Keratinocyte (primary cell): ENCODE results near the gene HES7.

ENCODE experiments used
- CTCF ChIP-seq, 3 experiments: IDR thresholded peaks in 1 of 3; conservative IDR thresholded peaks in 1 of 3; optimal IDR thresholded peaks in 1 of 3; 2 replicates in 2 of 3; 3 replicates in 1 of 3; pipeline versions ENCODE3 to v1.5.1; 2011; ENCODE audit warnings: low read length in 3 of 3, mild to moderate bottlenecking in 3 of 3, moderate library complexity in 2 of 3, control low read depth in 1 of 3, inconsistent platforms in 1 of 3; ENCODE audit not compliant: insufficient read depth in 2 of 3; ENCODE audit errors: extremely low read depth in 1 of 3
- EZH2 ChIP-seq: IDR thresholded peaks from one replicate; pipeline ENCODE4 v1.6.1; 2012; ENCODE audit warnings: inconsistent platforms, mild to moderate bottlenecking, low read length, moderate library complexity

DNA sequence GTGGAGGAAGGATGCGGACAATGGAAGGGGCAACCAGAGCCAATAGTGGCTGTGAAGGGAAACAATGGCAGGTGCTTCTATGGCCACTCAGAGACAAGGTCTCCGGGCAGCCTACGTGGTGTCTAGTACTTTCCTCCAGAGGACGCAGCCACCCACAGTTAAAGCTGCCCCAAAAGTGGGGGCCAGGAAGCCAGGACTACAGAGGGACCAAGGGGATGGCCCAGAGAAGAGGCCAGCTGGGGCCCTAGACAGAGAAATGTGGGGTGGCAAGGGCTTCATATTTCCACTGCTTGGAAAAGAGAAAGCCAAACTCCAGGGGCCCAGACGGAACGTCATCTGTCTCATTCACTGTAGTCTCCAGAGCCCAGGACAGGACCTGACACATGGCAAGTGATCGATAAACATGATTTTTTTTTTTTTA, 29.1 kb upstream of the HES7 start:
- TF ChIP-seq CTCF (optimal IDR thresholded peaks at IDR 0.05 in 1 of 3, IDR thresholded peaks at IDR 0.05 in 1 of 3, conservative IDR thresholded peaks at IDR 0.05 in 1 of 3; ENCODE audit: extremely low read depth in 1 of 3, insufficient read depth in 2 of 3, low read length in 3 of 3) = no peak
- TF ChIP-seq EZH2 = no peak
